ENCODE data around the gene ZSWIM6. TPM values are rescaled to one million over a fixed set of nuclear protein-coding genes. Genes with fewer than 3 reads are reported as not detected.

The ZSWIM6 gene
- polyA plus RNA-seq, 1 of the 3 experiments (the other 2 are of a cell fraction): 7.4 TPM

- TF ChIP-seq, protein P1, sequence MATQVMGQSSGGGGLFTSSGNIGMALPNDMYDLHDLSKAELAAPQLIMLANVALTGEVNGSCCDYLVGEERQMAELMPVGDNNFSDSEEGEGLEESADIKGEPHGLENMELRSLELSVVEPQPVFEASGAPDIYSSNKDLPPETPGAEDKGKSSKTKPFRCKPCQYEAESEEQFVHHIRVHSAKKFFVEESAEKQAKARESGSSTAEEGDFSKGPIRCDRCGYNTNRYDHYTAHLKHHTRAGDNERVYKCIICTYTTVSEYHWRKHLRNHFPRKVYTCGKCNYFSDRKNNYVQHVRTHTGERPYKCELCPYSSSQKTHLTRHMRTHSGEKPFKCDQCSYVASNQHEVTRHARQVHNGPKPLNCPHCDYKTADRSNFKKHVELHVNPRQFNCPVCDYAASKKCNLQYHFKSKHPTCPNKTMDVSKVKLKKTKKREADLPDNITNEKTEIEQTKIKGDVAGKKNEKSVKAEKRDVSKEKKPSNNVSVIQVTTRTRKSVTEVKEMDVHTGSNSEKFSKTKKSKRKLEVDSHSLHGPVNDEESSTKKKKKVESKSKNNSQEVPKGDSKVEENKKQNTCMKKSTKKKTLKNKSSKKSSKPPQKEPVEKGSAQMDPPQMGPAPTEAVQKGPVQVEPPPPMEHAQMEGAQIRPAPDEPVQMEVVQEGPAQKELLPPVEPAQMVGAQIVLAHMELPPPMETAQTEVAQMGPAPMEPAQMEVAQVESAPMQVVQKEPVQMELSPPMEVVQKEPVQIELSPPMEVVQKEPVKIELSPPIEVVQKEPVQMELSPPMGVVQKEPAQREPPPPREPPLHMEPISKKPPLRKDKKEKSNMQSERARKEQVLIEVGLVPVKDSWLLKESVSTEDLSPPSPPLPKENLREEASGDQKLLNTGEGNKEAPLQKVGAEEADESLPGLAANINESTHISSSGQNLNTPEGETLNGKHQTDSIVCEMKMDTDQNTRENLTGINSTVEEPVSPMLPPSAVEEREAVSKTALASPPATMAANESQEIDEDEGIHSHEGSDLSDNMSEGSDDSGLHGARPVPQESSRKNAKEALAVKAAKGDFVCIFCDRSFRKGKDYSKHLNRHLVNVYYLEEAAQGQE (IDR thresholded peaks at IDR 0.05; ENCODE audit: low read depth, low read length): no peak
Observed at GRCh38 chr5:61417340-61417739, 85.3 kb downstream of the ZSWIM6 start (continued).

GRCh38 chr5:61417851-61418250 lies 85.8 kb downstream of the ZSWIM6 start:
- Histone ChIP-seq H3K27ac (ENCODE audit: low read depth in 2 of 2, low read length in 1 of 2) (no peak overlapping the region), H3K36me3 (replicated peaks in 1 of 2; ENCODE audit: control insufficient read depth in 1 of 2, insufficient read depth in 2 of 2, low read length in 1 of 2) (peaks cover 0 to 3% of the 10 kb centered on the region in 2 experiments), H3K9me3 (peaks cover 5% of the 10 kb centered on the region; the same call in 1 of the 2 replicates), H3F3A (replicated peaks; ENCODE audit: insufficient read depth) (peaks cover 6% of the 10 kb centered on the region), H3K4me1 (ENCODE audit: control insufficient read depth in 1 of 2, insufficient read depth in 2 of 2, low read depth in 1 of 2, low read length in 1 of 2) (peaks cover 5 to 19% of the 10 kb centered on the region in 2 experiments; a peak in 2 of 4 replicates), H3K27me3 (ENCODE audit: insufficient read depth) (no peaks in the 10 kb centered on the region), H3K4me2 (no peak overlapping the region), H3K4me3 (ENCODE audit: low read depth in 2 of 2, low read length in 1 of 2) (no peak overlapping the region), H3K79me2 (ENCODE audit: insufficient read depth) (peaks cover 98% of the 10 kb centered on the region), H4K20me1 (ENCODE audit: insufficient read depth) (peaks cover 84% of the 10 kb centered on the region), H2AFZ (ENCODE audit: low read depth) (no peak overlapping the region), H3K9ac (no peak overlapping the region), H3K9me2 (no peaks in the 10 kb centered on the region)
- ChIA-PET CTCF (no interaction called here), POLR2A (no interaction called here)
- TF ChIP-seq RCOR1 (IDR thresholded peaks at IDR 0.05; ENCODE audit: low read length): no peak
- TF ChIP-seq EP300 (IDR thresholded peaks at IDR 0.05; ENCODE audit: borderline replicate concordance in 1 of 2, low read depth in 1 of 2, low read length in 1 of 2): no peak
- TF ChIP-seq, protein P2, sequence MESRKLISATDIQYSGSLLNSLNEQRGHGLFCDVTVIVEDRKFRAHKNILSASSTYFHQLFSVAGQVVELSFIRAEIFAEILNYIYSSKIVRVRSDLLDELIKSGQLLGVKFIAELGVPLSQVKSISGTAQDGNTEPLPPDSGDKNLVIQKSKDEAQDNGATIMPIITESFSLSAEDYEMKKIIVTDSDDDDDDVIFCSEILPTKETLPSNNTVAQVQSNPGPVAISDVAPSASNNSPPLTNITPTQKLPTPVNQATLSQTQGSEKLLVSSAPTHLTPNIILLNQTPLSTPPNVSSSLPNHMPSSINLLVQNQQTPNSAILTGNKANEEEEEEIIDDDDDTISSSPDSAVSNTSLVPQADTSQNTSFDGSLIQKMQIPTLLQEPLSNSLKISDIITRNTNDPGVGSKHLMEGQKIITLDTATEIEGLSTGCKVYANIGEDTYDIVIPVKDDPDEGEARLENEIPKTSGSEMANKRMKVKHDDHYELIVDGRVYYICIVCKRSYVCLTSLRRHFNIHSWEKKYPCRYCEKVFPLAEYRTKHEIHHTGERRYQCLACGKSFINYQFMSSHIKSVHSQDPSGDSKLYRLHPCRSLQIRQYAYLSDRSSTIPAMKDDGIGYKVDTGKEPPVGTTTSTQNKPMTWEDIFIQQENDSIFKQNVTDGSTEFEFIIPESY (IDR thresholded peaks at IDR 0.05; ENCODE audit: borderline replicate concordance, low read depth): no peak
- no peak for TF ChIP-seq RXRA (IDR thresholded peaks at IDR 0.05; ENCODE audit: borderline replicate concordance, low read depth)
- TF ChIP-seq GABPA (IDR thresholded peaks at IDR 0.05; ENCODE audit: low read depth): no peak
- TF ChIP-seq TCF12 (IDR thresholded peaks at IDR 0.05): no peak
- TF ChIP-seq MXI1 (IDR thresholded peaks at IDR 0.05; ENCODE audit: low read depth, low read length): no peak
- no peak for TF ChIP-seq NRF1 (IDR thresholded peaks at IDR 0.05; ENCODE audit: low read depth, low read length)
- TF ChIP-seq POLR2AphosphoS5 (IDR thresholded peaks at IDR 0.05; ENCODE audit: low read depth, low read length): no peak
- no peak for TF ChIP-seq NFIC (IDR thresholded peaks at IDR 0.05; ENCODE audit: borderline replicate concordance)
- TF ChIP-seq ELF1 (IDR thresholded peaks at IDR 0.05): no peak
- TF ChIP-seq, protein P3, sequence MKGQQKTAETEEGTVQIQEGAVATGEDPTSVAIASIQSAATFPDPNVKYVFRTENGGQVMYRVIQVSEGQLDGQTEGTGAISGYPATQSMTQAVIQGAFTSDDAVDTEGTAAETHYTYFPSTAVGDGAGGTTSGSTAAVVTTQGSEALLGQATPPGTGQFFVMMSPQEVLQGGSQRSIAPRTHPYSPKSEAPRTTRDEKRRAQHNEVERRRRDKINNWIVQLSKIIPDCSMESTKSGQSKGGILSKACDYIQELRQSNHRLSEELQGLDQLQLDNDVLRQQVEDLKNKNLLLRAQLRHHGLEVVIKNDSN (IDR thresholded peaks at IDR 0.05; ENCODE audit: borderline replicate concordance, low read depth): no peak
- no peak for TF ChIP-seq MAX (IDR thresholded peaks at IDR 0.05; ENCODE audit: low read depth)
- TF ChIP-seq TAF1 (IDR thresholded peaks at IDR 0.05; ENCODE audit: borderline replicate concordance, low read depth, low read length): no peak
- no peak for DNase-seq
- WGBS (ENCODE audit: low lambda C conversion rate): 91% methylated on average over 1 of the region's 1 CpG

Data from SK-N-SH (cell line).